Gastroesophageal sphincter (tissue), 3 donors: ENCODE measurements around the gene EPSTI1.

Experiments used
- EP300 ChIP-seq: sonication (generic); formaldehyde crosslinking; IDR thresholded peaks from one replicate; pipeline ENCODE4 v1.6.1; 2017; ENCODE audit warnings: antibody characterized with exemption, mild to moderate bottlenecking
- POLR2AphosphoS5 ChIP-seq: sonication (generic); formaldehyde crosslinking; IDR thresholded peaks from one replicate; pipeline ENCODE4 v1.6.1; 2017; ENCODE audit warnings: antibody characterized with exemption
- TF ChIP-seq, protein P1 (sequence below), 4 experiments: fragments of 200-600 bp in 2 of 4; fragments of 450-650 bp in 2 of 4; sonication (generic) in 1 of 4; IDR thresholded peaks; one replicate each; pipeline ENCODE4 v1.5.1; 2017 to 2019; ENCODE audit warnings: antibody characterized with exemption in 4 of 4, mild to moderate bottlenecking in 2 of 4, moderate library complexity in 2 of 4

DNA sequence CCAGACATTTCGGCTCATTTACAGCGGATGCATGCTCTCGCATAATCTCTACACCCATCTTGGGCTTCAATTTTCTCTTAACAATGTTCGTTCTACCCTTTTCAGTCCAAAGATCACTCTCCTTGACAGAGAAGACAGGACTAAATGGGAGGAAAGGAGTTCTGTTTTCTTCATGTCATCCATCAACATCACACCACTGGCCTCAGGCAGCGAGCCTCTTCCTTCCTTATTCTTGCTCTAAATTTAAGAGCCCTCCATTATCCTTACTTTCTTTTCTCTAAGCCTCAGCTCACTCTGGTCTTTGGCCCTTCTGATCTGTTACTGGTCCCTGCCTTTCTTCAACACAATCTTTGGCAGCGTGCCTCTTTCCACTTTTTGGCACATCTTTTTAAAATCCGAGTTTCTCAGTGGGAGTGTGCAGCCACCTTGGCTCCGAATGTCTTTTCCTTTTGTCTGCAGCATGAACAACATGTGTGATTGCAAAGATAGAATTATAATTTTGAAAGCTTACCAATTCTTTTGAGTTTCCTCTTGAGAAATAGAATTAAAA lies 111.9 kb downstream of the EPSTI1 start:
- TF ChIP-seq, protein P1, sequence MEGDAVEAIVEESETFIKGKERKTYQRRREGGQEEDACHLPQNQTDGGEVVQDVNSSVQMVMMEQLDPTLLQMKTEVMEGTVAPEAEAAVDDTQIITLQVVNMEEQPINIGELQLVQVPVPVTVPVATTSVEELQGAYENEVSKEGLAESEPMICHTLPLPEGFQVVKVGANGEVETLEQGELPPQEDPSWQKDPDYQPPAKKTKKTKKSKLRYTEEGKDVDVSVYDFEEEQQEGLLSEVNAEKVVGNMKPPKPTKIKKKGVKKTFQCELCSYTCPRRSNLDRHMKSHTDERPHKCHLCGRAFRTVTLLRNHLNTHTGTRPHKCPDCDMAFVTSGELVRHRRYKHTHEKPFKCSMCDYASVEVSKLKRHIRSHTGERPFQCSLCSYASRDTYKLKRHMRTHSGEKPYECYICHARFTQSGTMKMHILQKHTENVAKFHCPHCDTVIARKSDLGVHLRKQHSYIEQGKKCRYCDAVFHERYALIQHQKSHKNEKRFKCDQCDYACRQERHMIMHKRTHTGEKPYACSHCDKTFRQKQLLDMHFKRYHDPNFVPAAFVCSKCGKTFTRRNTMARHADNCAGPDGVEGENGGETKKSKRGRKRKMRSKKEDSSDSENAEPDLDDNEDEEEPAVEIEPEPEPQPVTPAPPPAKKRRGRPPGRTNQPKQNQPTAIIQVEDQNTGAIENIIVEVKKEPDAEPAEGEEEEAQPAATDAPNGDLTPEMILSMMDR (IDR thresholded peaks at IDR 0.05) = no peak
- TF ChIP-seq EP300 = no peak
- TF ChIP-seq POLR2AphosphoS5 = no peak
